Middle frontal gyrus (tissue), 1 donor: ENCODE data around the gene LAMA1.

Experiments
- DNase-seq: peaks from one replicate; pipeline ENCODE4 v3.0.0-alpha.2; 2015; ENCODE audit warnings: low spot score; ENCODE audit errors: extremely low spot score

The LAMA1 gene

GRCh38 chr18:7059276-7059675 lies 58.3 kb downstream of the LAMA1 start:
- no peak for DNase-seq

DNA sequence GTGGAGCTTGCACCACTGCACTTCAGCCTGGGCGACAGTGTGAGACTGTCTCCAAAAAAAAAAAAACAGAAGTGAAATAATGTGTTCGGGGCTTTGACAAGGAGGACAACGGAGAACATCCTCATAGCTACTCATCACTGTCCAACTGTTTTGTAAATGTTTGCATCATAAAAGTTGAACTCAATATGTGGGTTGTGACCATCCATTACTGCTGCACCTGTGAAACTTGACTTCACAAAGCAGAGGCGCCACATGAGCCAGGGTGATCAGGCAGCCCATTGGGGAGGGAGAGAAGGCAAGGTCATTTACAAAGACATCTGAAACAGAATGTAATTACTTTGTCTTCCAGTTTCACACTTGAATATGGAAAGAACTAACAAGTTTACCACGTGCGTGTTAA lies 61.6 kb downstream of the LAMA1 start:
- DNase-seq: no peak

- DNase-seq: no peak
These were observed 67.6 kb downstream of the LAMA1 start for GRCh38 chr18:7049951-7050350.

DNA sequence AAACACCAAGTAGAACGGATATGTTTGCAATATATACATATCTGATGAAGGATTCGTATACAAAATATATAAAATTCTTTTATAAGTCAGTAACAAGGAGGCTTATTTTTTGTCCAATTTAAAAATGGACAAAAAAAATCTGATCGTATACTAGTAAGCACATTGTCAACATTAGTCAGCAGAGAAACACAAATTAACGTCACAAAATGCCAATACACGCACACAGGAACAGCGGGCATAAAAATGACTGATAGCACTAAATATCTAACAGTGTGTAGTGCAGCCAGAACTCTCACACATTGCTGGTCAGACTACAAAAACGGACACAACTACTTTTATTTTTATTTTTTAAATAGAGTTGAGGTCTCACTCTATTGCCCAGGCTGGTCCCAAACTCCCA lies 69.5 kb downstream of the LAMA1 start:
- DNase-seq: no peak

- no peak for DNase-seq
These were observed 70.3 kb downstream of the LAMA1 start for GRCh38 chr18:7047336-7047735.

DNA sequence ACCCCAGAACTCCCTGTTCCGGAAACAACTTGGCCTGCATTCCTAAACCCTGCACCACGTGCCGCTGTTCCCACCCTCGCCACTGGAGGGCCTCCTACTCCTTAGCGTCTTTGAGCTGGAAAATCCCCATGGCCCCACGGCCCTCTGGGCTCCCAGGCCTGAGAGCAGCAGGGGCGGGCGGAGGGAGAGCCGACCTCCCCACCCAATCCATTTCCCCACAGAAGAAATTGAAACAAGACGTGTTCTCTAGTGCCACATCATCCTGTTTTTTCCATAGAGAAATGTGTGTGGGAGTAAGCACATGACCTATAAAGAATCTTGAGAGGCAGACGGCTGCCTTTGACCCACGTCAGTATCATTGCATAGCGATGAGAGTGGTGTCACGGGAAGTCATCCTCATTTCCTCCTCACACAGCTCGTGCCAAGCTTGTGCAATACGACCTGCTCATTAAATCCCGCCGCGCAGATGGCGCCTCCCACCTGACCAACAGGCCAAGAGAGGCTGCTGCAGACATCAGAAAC lies 79.2 kb downstream of the LAMA1 start:
- DNase-seq: no peak

- no peak for DNase-seq
These were observed 80.1 kb downstream of the LAMA1 start for GRCh38 chr18:7037470-7037869.

DNA sequence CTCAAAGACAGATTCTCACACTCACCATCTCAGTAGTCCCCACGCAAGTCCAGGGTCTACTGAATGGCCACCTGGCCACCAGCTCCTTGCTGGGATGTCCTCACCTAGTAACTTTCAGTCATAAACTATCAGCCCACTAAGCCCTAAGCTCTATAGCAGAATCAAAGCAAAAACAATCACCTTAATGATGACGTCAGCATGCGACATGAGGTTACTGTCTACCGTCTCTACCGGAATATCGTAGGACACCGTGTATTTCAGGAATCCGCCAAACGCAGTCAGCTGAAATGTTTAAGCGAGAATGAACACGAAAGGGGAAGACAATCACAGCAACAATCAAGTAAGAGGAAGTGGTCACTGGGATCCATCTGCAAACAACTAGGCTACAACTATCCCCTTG lies 81.8 kb downstream of the LAMA1 start:
- no peak for DNase-seq

DNA sequence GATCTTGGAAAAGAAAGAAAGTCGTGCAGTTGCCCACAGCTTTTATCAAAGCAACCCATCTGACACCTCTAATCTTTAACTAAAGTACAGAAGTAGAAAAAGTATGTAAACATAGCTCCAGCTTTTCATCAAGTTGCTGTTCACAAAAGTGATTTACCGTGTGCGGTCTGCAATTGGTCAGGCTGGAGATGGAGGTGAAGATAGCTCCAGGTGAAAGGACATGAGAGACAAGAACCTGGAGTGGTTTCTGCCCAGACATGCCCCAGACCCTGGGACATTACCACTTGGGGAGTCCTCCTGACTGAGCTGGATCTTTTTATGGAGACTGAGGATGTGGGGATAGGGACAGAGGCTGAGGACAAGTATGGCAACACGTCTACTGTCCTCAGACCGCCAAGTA lies 82.7 kb downstream of the LAMA1 start:
- DNase-seq: no peak

DNA sequence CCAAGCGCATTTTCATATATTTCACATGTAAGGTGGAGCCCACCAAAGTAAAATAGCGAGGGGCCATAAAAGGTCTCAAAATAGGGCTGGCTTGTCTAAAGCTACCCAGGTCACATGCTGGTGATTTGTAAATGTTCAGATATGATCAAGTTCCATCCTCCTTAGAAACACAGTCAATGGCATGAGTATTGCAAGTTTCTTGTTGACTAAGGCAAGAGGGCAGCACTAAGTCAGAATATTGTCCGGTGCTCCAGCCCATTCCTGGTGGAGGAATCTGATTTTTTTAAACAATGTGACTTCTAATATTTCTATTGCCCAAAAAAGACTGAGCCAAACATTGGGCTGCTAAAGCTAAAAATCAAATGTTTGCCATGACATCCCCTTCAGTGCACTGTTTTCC lies 85.1 kb downstream of the LAMA1 start:
- no peak for DNase-seq

DNA sequence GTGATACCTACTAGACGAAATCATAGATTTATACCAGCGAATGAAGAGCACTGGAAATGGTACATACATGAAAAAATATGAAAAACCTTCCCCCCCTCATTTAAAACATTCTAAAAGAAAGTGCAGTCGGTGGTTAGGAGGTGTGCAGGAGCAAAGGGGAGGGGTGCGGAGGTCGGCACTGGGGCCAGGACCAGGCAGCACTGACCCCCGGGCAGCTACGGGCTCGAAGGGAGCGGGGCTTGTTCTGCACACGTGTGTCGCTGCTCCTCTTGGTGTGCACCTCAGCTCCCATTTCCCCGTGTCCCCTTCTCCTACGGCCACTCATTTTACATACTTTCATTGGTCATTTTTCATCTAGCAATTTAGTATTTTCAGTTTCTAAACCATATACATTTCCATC lies 89.0 kb downstream of the LAMA1 start:
- no peak for DNase-seq

- no peak for DNase-seq
These were observed 92.4 kb downstream of the LAMA1 start for GRCh38 chr18:7025194-7025593.

GRCh38 chr18:7023581-7023980 lies 94.0 kb downstream of the LAMA1 start:
- DNase-seq: no peak

- no peak for DNase-seq
These were observed 94.5 kb downstream of the LAMA1 start for GRCh38 chr18:7023063-7023580.

GRCh38 chr18:7021994-7022840 lies 95.4 kb downstream of the LAMA1 start:
- no peak for DNase-seq

DNA sequence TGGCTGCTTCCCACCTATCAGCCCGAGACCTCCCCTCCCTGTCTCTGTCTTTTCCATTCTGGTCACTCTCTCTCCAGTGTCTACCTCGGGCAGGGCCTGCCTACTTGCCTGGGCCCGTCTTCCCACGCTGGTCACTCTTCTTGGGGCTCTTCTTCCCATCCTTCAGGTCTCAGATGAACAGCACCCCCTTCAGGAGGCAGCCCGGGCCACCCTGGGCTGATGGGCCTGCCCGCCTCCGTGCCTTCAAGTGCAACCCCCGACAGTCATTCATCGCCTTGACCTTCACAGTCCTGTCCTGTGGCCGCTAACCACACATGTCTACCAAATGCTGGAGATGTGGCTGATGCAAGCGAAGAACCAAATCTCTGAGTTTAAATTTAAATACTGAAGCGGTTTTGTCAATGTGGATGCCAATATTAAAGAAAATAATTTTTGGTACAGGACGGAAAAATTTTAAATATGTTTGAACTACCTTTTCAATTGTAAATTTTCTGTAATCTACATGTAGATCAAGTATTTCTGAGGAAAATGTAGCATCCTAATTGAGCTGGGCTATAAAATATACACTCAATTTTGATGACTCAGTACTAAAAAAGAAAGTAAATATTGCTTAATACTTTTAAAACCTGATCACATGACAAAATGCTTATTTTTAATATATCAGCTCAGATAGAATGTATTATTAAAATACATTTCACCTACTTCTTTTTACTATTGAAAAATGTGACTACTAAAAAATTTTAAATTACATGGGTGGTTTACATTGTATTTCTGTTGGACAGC lies 96.4 kb downstream of the LAMA1 start:
- DNase-seq: no peak

DNA sequence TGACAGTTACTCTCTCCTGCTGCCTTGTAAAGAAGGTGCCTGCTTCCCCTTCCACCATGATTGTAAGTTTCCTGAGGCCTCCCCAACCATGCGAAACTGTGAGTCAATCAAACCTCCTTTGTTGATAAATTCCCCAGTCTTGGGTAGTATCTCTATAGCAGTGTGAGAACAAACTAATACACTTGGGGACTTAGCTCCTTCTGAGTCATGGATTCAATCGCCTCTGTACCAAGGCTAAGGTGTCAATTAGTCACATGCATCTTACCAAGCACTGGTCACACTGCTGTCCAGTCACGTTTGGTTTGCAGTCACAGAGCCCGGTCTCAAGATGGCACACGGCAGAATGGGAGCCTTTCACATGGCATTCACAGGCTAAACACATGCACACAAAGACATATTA lies 100.6 kb downstream of the LAMA1 start:
- no peak for DNase-seq

DNA sequence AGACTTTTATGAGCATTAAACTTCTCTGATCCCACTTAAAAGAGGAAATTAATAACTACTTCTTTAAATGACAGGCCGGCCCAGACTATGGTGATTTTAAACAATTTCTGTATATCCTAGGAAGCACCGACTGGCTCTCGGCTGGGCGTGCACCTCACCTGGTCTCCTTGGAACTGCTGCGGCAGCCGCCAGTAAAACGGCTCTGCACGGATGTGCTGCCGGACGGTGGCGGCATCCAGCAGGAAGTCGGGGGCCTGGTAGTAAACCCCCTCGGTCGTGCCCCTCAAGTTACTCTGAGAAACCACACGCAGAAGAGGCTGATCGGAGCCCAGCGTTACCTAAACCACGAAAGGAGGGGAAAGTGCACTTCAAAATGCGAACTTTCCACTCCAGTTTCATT lies 106.5 kb downstream of the LAMA1 start:
- no peak for DNase-seq

DNA sequence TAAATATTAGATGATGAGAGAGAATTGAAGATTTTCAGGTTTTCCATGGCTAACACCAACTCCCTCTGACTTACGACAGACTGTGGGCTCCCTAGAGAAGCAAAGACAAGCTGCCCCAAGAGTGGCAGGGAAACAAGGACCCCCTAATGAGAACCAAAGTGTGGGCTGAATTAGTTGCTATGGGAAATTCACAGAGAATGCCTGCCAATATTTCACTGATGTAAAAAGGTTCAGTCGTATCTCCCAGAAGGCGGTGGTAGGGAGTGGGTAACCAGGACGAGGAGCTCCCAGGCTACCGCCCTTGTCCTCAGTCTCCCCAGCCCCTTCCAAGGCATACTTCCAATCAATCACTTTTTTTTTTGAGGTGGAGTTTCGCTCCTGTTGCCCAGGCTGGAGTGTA lies 113.6 kb downstream of the LAMA1 start:
- no peak for DNase-seq

DNA sequence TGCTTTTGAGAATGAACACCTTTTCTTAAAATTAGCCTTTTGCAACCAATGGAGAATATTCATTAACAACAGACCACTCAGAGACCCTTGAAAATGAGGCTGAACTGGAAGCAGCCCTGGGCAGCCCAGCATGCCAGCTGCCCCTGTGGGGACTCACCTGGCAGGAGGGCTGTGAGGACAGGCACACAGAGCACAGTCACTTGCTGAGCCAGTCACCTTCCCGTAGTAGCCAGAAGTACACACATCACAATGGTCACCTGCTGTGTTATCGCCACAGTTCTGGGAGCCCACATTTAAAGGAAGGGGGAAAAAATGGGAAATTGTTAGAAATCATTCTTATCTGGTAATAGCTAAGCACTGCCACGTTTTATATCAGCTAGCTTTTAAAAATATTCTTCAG lies 115.5 kb downstream of the LAMA1 start:
- no peak for DNase-seq

GRCh38 chr18:7000484-7001096 lies 117.0 kb downstream of the LAMA1 start:
- DNase-seq: peak; percentile 9

DNA sequence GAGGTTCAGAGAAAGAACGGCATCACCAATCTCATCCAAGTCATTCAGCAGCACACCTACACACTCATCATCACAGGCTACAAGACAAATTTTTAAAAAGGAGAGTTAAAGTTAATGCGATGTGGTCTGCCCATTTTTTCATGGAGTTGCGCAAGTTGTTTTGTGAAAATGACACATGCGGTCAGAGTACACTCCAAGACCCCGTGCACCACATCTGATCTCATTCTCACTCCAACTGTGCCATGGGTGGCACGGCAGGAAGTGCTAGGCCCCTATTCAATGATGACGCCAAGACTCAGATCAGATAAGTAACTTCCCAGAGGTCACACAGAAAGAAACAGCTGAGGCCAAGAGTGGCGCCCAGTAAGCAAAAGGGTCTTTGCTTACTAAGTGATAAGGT lies 119.8 kb downstream of the LAMA1 start:
- no peak for DNase-seq
